ENCODE results near the gene TUBB8B.
"Not testable (repeated sequence)": the region's sequence is repeated elsewhere in the genome, so short reads cannot be mapped to it uniquely, and the experiment has no call there.

GRCh38 chr18:10624-11184 is 38.7 kb downstream of the TUBB8B start:
- TF ChIP-seq CTCF (IDR thresholded peaks at IDR 0.05; ENCODE audit: low read depth, low read length, poor library complexity, severe bottlenecking); EZH2phosphoT487 (IDR thresholded peaks at IDR 0.05; ENCODE audit: borderline replicate concordance, low read length): not testable (repeated sequence)
